Measurements from ENCODE around the gene HVCN1. TPM values are rescaled to one million over a fixed set of nuclear protein-coding genes. Genes with fewer than 3 reads are reported as not detected.

HVCN1 gene
- total RNA-seq, 1 donor from 2014 or later: 0.71 TPM

DNA sequence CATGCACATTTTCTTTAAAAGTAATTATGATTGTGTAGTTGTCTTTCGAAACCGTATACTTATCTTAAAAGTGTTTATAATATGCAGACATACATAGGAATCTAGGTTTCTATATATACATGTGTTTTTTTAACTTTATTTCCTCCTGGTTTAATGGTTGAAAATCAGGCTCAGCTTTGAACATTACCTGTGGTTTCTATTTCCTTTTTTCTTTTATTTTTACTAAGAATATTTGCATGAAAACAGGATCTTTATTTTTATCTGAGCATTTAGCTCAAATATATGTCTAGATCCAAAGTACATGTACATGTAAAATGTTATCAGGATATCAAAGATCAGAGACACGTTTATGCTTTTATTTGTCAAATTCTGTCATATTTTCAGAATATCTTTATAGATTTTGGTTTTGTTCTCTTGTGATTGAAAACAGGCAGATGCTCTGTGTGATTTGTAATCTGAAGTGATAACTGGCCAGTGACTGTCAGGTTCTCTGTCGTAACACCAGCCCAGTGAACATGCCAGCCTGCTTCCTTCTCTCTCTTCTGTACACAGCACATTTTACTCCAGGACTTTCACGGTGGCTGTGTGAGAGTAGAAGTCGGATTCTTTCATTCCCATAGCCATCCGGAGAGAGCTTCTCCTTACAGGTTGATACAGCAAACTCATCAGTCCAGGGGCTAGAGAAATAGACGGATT is 61.3 kb downstream of the HVCN1 start:
- peaks cover 2% of the 10 kb centered on the region for H3K4me1 Mint-ChIP-seq (ENCODE audit: low read depth, unreplicated experiment)
- H3K4me3 Mint-ChIP-seq (ENCODE audit: unreplicated experiment): no peak overlapping the region
- H3K9me3 Mint-ChIP-seq (ENCODE audit: unreplicated experiment): peaks cover 2% of the 10 kb centered on the region
- H3K27ac Mint-ChIP-seq (ENCODE audit: unreplicated experiment): no peak overlapping the region
- DNase-seq: no peak
- H3K27me3 Mint-ChIP-seq (ENCODE audit: unreplicated experiment): no peaks in the 10 kb centered on the region
- TF ChIP-seq, protein P1, sequence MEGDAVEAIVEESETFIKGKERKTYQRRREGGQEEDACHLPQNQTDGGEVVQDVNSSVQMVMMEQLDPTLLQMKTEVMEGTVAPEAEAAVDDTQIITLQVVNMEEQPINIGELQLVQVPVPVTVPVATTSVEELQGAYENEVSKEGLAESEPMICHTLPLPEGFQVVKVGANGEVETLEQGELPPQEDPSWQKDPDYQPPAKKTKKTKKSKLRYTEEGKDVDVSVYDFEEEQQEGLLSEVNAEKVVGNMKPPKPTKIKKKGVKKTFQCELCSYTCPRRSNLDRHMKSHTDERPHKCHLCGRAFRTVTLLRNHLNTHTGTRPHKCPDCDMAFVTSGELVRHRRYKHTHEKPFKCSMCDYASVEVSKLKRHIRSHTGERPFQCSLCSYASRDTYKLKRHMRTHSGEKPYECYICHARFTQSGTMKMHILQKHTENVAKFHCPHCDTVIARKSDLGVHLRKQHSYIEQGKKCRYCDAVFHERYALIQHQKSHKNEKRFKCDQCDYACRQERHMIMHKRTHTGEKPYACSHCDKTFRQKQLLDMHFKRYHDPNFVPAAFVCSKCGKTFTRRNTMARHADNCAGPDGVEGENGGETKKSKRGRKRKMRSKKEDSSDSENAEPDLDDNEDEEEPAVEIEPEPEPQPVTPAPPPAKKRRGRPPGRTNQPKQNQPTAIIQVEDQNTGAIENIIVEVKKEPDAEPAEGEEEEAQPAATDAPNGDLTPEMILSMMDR (IDR thresholded peaks at IDR 0.05; ENCODE audit: partially characterized antibody, unreplicated experiment): no peak
- H3K36me3 Mint-ChIP-seq (ENCODE audit: unreplicated experiment): no peaks in the 10 kb centered on the region

DNA sequence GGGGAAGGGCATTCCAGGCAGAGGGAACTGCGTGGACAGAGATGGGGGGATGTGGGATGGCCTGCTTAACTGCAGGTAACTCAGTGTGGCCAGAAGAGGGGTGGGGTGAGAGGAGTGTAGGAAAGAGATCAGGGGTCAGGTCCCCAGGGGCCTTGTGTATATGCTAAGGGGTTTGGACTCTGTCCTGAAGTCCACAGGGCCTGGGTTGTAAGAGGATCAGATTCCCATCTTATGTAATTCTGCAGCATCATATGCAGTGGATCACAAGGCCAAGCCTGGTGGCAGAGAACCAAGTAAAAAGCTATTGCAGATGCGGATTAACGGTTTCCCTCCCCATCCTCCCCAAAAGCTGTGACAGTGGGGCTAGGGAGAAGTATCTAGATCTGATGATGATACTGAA is 66.3 kb downstream of the HVCN1 start:
- Mint-ChIP-seq H3K4me1 (ENCODE audit: low read depth, unreplicated experiment) (peaks cover 5% of the 10 kb centered on the region), H3K4me3 (ENCODE audit: unreplicated experiment) (no peak overlapping the region), H3K27ac (ENCODE audit: unreplicated experiment) (peak overlapping the region; percentile 22), H3K27me3 (ENCODE audit: unreplicated experiment) (no peaks in the 10 kb centered on the region), H3K36me3 (ENCODE audit: unreplicated experiment) (no peaks in the 10 kb centered on the region), H3K9me3 (ENCODE audit: unreplicated experiment) (no peaks in the 10 kb centered on the region)
- TF ChIP-seq, protein P1 (IDR thresholded peaks at IDR 0.05; ENCODE audit: partially characterized antibody, unreplicated experiment): no peak
- DNase-seq: no peak

DNA sequence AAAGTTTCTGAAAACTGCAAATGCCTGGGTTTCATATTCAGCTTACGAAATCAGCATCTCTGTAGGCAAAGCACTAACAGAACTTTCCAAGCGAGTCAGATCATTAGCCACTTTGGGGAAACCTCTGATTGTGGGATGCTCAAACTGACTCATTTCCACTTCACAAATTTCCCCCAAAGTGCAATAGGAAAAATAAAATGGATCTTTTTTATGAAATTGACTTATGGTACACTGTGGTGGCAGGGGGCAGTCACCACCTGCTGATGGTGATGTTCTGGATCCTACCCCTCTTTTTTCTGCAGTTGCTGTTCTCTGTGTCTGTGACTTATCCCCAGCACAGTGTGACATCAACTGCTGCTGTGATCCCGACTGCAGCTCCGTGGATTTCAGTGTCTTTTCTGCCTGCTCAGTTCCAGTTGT is 69.4 kb downstream of the HVCN1 start:
- H3K4me1 Mint-ChIP-seq (ENCODE audit: low read depth, unreplicated experiment): peaks cover 5% of the 10 kb centered on the region
- TF ChIP-seq, protein P1 (IDR thresholded peaks at IDR 0.05; ENCODE audit: partially characterized antibody, unreplicated experiment): no peak
- DNase-seq: no peak
- no peaks in the 10 kb centered on the region for H3K9me3 Mint-ChIP-seq (ENCODE audit: unreplicated experiment)
- no peaks in the 10 kb centered on the region for H3K36me3 Mint-ChIP-seq (ENCODE audit: unreplicated experiment)
- no peaks in the 10 kb centered on the region for H3K27me3 Mint-ChIP-seq (ENCODE audit: unreplicated experiment)
- H3K27ac Mint-ChIP-seq (ENCODE audit: unreplicated experiment): no peak overlapping the region
- no peak overlapping the region for H3K4me3 Mint-ChIP-seq (ENCODE audit: unreplicated experiment)

DNA sequence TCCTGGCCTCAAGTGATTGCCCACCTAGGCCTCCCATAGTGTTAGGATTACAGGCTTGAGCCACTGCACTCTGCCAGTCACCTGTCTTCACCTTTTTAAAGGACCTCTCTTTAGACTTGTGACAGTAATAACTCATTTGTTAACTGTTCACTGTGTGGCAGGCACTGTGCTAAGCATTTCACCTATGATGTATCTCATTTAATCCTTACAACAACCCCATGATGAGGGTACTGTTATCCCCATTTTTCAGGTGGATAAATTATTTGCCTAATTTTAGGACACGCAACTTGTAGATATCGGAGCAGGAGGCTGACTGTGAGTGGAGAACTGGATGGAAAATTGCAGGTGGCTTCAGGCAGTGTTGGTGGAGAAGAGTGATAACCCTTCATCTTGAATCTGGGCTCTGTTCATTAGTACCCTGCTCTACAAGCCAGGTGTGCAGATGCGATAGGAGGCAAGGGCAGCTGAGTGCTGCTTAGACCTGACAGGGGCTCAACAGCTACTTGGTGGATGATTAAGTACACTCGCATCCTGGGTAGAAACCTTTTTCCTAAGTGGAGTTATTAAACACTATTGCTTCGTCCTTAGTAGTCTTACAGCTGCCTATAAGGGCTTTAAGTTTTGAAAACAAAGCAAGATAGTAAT is 72.3 kb downstream of the HVCN1 start:
- no peak overlapping the region for H3K4me3 Mint-ChIP-seq (ENCODE audit: unreplicated experiment)
- H3K4me1 Mint-ChIP-seq (ENCODE audit: low read depth, unreplicated experiment): no peaks in the 10 kb centered on the region
- no peaks in the 10 kb centered on the region for H3K36me3 Mint-ChIP-seq (ENCODE audit: unreplicated experiment)
- no peaks in the 10 kb centered on the region for H3K27me3 Mint-ChIP-seq (ENCODE audit: unreplicated experiment)
- no peaks in the 10 kb centered on the region for H3K9me3 Mint-ChIP-seq (ENCODE audit: unreplicated experiment)
- TF ChIP-seq, protein P1 (IDR thresholded peaks at IDR 0.05; ENCODE audit: partially characterized antibody, unreplicated experiment): no peak
- DNase-seq: no peak
- no peak overlapping the region for H3K27ac Mint-ChIP-seq (ENCODE audit: unreplicated experiment)

DNA sequence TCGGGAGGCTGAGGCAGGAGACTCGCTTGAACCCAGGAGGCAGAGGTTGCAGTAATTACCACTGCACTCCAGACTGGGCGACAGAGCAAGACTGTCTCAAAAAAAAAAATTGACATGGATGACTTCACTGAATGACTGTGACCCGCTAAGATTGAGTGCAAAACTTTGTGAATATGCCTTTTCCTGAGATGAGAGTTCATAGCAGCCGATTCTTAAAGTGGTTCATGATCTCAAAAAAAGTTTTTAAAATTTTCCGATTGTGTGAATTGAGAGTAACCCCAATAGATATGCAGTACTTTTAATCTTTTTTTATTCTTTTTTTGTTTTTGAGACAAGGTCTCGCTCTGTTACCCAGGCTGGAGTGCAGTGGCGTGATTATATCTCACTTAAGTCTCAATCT is 73.7 kb downstream of the HVCN1 start:
- H3K27me3 Mint-ChIP-seq (ENCODE audit: unreplicated experiment): no peaks in the 10 kb centered on the region
- no peaks in the 10 kb centered on the region for H3K4me1 Mint-ChIP-seq (ENCODE audit: low read depth, unreplicated experiment)
- no peaks in the 10 kb centered on the region for H3K36me3 Mint-ChIP-seq (ENCODE audit: unreplicated experiment)
- H3K27ac Mint-ChIP-seq (ENCODE audit: unreplicated experiment): no peak overlapping the region
- no peaks in the 10 kb centered on the region for H3K9me3 Mint-ChIP-seq (ENCODE audit: unreplicated experiment)
- H3K4me3 Mint-ChIP-seq (ENCODE audit: unreplicated experiment): peak overlapping the region; percentile 25
- DNase-seq: no peak
- TF ChIP-seq, protein P1 (IDR thresholded peaks at IDR 0.05; ENCODE audit: partially characterized antibody, unreplicated experiment): no peak

All from glutamatergic neuron (in vitro differentiated cells).